ENCODE data around the gene DLX3.

GRCh38 chr17:50023520-50023919 lies 28.5 kb upstream of the DLX3 start:
- TF ChIP-seq, protein P1, sequence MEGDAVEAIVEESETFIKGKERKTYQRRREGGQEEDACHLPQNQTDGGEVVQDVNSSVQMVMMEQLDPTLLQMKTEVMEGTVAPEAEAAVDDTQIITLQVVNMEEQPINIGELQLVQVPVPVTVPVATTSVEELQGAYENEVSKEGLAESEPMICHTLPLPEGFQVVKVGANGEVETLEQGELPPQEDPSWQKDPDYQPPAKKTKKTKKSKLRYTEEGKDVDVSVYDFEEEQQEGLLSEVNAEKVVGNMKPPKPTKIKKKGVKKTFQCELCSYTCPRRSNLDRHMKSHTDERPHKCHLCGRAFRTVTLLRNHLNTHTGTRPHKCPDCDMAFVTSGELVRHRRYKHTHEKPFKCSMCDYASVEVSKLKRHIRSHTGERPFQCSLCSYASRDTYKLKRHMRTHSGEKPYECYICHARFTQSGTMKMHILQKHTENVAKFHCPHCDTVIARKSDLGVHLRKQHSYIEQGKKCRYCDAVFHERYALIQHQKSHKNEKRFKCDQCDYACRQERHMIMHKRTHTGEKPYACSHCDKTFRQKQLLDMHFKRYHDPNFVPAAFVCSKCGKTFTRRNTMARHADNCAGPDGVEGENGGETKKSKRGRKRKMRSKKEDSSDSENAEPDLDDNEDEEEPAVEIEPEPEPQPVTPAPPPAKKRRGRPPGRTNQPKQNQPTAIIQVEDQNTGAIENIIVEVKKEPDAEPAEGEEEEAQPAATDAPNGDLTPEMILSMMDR (conservative IDR thresholded peaks at IDR 0.05; ENCODE audit: low read depth, low read length), result no peak
- TF ChIP-seq EZH2 (IDR thresholded peaks at IDR 0.05; ENCODE audit: low read length, unreplicated experiment), result no peak
- TF ChIP-seq EZH2phosphoT487 (IDR thresholded peaks at IDR 0.05; ENCODE audit: borderline replicate concordance, low read length), result no peak
